SK-N-SH (cell line): Measurements from ENCODE around the gene SLC52A3.

Experiments used
- EZH2phosphoT487 ChIP-seq: fragments of 200-600 bp; sonication (generic); IDR thresholded peaks from 2 replicates; pipeline ENCODE4 v1.6.1; 2017; ENCODE audit warnings: low read depth, mixed run types, mild to moderate bottlenecking, antibody characterized with exemption, moderate library complexity, borderline replicate concordance
- TF ChIP-seq, protein P1 (sequence below): fragments of 200-600 bp; sonication (generic); IDR thresholded peaks from 2 replicates; pipeline ENCODE4 v1.6.1; 2017; ENCODE audit warnings: antibody characterized with exemption, mild to moderate bottlenecking, moderate library complexity

DNA sequence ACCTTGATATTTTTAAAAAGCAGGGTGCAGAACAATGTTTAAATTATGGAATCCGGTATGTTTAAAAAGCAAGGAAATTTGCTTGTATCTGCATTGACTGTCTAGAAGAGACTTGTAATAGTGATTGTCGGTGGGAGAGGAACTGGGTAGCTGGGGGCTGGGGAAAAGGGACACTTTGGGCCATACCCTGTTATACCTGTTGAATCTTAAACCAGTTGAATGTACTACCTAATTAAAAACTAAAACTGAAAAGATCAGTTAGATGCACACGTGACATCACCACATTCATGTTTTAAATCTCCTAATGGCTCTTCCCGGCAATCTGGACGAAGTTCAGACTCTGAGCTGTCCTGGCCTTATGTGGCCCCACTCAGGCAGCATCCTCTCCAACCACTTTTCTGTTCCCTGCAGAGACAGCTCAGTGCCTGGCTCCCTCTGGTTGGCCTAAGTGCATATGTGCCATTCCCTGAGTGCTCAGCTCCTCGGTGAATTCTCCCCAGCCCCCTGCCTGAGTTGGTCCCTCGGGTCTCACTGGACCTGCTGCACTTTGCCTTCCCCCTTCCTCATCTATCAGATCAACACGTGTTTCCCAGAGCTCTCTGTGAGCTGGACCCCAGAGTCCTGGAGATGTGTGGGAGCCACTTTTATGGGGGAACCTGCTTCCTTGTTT is 36.3 kb downstream of the SLC52A3 start:
- TF ChIP-seq, protein P1, sequence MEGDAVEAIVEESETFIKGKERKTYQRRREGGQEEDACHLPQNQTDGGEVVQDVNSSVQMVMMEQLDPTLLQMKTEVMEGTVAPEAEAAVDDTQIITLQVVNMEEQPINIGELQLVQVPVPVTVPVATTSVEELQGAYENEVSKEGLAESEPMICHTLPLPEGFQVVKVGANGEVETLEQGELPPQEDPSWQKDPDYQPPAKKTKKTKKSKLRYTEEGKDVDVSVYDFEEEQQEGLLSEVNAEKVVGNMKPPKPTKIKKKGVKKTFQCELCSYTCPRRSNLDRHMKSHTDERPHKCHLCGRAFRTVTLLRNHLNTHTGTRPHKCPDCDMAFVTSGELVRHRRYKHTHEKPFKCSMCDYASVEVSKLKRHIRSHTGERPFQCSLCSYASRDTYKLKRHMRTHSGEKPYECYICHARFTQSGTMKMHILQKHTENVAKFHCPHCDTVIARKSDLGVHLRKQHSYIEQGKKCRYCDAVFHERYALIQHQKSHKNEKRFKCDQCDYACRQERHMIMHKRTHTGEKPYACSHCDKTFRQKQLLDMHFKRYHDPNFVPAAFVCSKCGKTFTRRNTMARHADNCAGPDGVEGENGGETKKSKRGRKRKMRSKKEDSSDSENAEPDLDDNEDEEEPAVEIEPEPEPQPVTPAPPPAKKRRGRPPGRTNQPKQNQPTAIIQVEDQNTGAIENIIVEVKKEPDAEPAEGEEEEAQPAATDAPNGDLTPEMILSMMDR: no peak
- no peak for TF ChIP-seq EZH2phosphoT487
